Heart right ventricle (tissue), 16 donors: Measurements from ENCODE around the gene KBTBD3. TPM values are rescaled to one million over a fixed set of nuclear protein-coding genes. Genes with fewer than 3 reads are reported as not detected.

Experiments used
- ATAC-seq, 8 donors: fragments of 200-7000 bp; cut with Tn5 transposase; one replicate each; pipeline ENCODE4 v1.9.1; 2020; ENCODE audit warnings: mild to moderate bottlenecking in 8 of 8, moderate library complexity in 8 of 8, moderate number of reproducible peaks in 1 of 8
- DNase-seq, 2 donors: peaks; one replicate each; pipeline ENCODE4 v3.0.0-alpha.2; 2020
- H3K27ac ChIP-seq, 10 donors: fragments of 200-600 bp; sonication (generic) in 2 of 10; one replicate each; pipeline versions ENCODE4 v1.5.0 to v1.8.0; 2020 to 2022; ENCODE audit warnings: mild to moderate bottlenecking in 3 of 10
- H3K27me3 ChIP-seq, 7 donors: fragments of 200-600 bp; one replicate each; pipeline ENCODE4 v1.8.0; 2021 to 2022; ENCODE audit warnings: mild to moderate bottlenecking in 2 of 7
- H3K36me3 ChIP-seq, 9 donors: fragments of 200-600 bp; sonication (generic) in 1 of 9; one replicate each; pipeline versions ENCODE4 v1.5.0 to v1.8.0; 2020 to 2022; ENCODE audit warnings: mild to moderate bottlenecking in 2 of 9
- H3K4me1 ChIP-seq, 9 donors: fragments of 200-600 bp; sonication (generic) in 1 of 9; one replicate each; pipeline versions ENCODE4 v1.5.0 to v1.8.0; 2020 to 2022; ENCODE audit warnings: mild to moderate bottlenecking in 4 of 9
- H3K4me3 ChIP-seq, 10 donors: fragments of 200-600 bp; sonication (generic) in 2 of 10; one replicate each; pipeline versions ENCODE4 v1.5.0 to v1.8.0; 2020 to 2022; ENCODE audit warnings: mild to moderate bottlenecking in 7 of 10, moderate library complexity in 2 of 10
- H3K9me3 ChIP-seq, 11 donors: fragments of 200-600 bp in 10 of 11; sonication (generic) in 2 of 11; one replicate each; pipeline versions ENCODE4 v1.5.0 to v1.8.0; 2013 to 2022; ENCODE audit warnings: mild to moderate bottlenecking in 2 of 11, control low read depth in 1 of 11, moderate library complexity in 1 of 11
- CTCF ChIP-seq, 9 donors: fragments of 200-600 bp; sonication (generic) in 2 of 9; IDR thresholded peaks; one replicate each; pipeline versions ENCODE4 v1.5.0 to v1.8.0; 2021 to 2022; ENCODE audit warnings: antibody characterized with exemption in 9 of 9, mild to moderate bottlenecking in 5 of 9, moderate library complexity in 1 of 9
- WGBS, 2 donors: extraction: QIAGEN DNeasy Blood & Tissue Kit; methylation state at CpG; one replicate each; pipeline ENCODE4 v1.1.7; 2013; ENCODE audit warnings: inconsistent platforms in 1 of 2; 5-methylcytosine and 5-hydroxymethylcytosine counted together
- intact Hi-C, 10 donors: fragments of 100-400 bp; cut with DNase I; formaldehyde crosslinking; loops; one replicate each; pipeline versions ENCODE4 v1.11.1 to v1.14.2; 2022
- polyA plus RNA-seq, 2 donors: library from polyadenylated mRNA; stranded (reverse); fragments of 200-250 nt; gene quantifications; one replicate each; pipeline ENCODE4 v1.2.3, GENCODE V29; 2013
- total RNA-seq, 10 donors: library from RNA; stranded (reverse); fragmentation: NEBNext Ultra II Directional in 3 of 10; extraction: Animal tissue kit (Norgen Biotek cat#: 25700) in 3 of 10; gene quantifications; one replicate each; pipeline versions ENCODE4 v1.2.1 to v1.2.4, GENCODE V29; 2021 to 2023
- donor health status: Arrhythmogenic right ventricular cardiomyopathy.
- donor health status: ischemic (EF 13 %, LVEDD 7.1; RV severe dilation, severe dysfunction).
- donor health status: healthy with polysubstance abuse.
- donor health status: DM: no; HTN: yes; CAD: no.
- donor health status: DM: no; HTN: no; CAD: no.
- donor health status: ischemic (EF 25% LVEDD 6.9; RV normal size, moderate dysfunction).
- donor health status: ischemic (EF 25% LVEDD 5.7; RV mildly dilated, moderate dysfunction).
- donor health status: healthy.
- donor health status: DM: yes; HTN: yes; CAD: no.
- donor health status: Ischemic cardiomyopathy.
- donor health status: ischemic (EF 35%, LVEDD 5.7; RV mildly dilated, moderate dysfunction).
- donor health status: nonischemic (EF 11% LVEDD 7.7; RV severe dilation, severe dysfunction).
- donor health status: DM: yes; HTN: yes; CAD: no.
- donor health status: PGD.
- donor health status: ischemic (EF 29% LVEDD 5.4; RV normal size, mild dysfunction).
- donor health status: nonischemic (EF 23%, LVEDD 6.1; RV moderate dilation, normal function).

The KBTBD3 gene
- total and polyA plus RNA-seq, 12 donors = 4.2 to 13.8 (median 8.7) TPM

- no peak for TF ChIP-seq CTCF (IDR thresholded peaks at IDR 0.05)
- intact Hi-C loops = no loop called here
- DNase-seq = no peak
- no peak overlapping the region for H3K27ac ChIP-seq
- peaks cover 0 to 71% (median 6%) of the 10 kb centered on the region in 9 donors for H3K36me3 ChIP-seq
- H3K9me3 ChIP-seq = no peaks in the 10 kb centered on the region
- H3K4me1 ChIP-seq = peaks cover 0 to 57% (median 45%) of the 10 kb centered on the region in 9 donors
- no peaks in the 10 kb centered on the region for H3K27me3 ChIP-seq
- ATAC-seq = no peak
- no peak overlapping the region for H3K4me3 ChIP-seq
Measured at GRCh38 chr11:106082096-106082495, 4.9 kb upstream of the KBTBD3 start.

- H3K27me3 ChIP-seq = no peaks in the 10 kb centered on the region
- peak within 1 kb of the TSS; percentile 59 to 97 (median 85) for H3K4me3 ChIP-seq
- ATAC-seq (peak; percentile 18 to 61 (median 28)), DNase-seq (peak in 1 of 2 donors; percentile 6)
- peak in 1 of 9 donors; percentile 16 for TF ChIP-seq CTCF (IDR thresholded peaks at IDR 0.05)
- intact Hi-C loops = loop anchor here in 8 of 10 donors (1.0 to 5.0 kb wide), 3 partner anchors 55 to 56 kb away; partner anchors contain the start of gene MSANTD4 (in 8 of the 8)
- H3K4me1 ChIP-seq = peaks cover 0 to 61% (median 55%) of the 10 kb centered on the region in 9 donors
- H3K9me3 ChIP-seq = no peaks in the 10 kb centered on the region
- 1% methylated on average over 55 of the region's 55 CpGs for WGBS, 2 donors
- peak within 1 kb of the TSS; percentile 85 to 99 (median 95) for H3K27ac ChIP-seq
- peaks cover 0 to 41% (median 6%) of the 10 kb centered on the region in 9 donors for H3K36me3 ChIP-seq
Measured at GRCh38 chr11:106077609-106078455, 685 bp upstream of the KBTBD3 start, which contains the start of gene AASDHPPT. Gene AASDHPPT (plus strand): TSS chr11:106077662. CDS start chr11:106077711, 49 bp downstream.

GRCh38 chr11:106076171-106076918, 802 bp downstream of the KBTBD3 start:
- intact Hi-C loops = loop anchor here in 4 of 10 donors (2.0 to 5.0 kb wide), 2 partner anchors 54 kb away; partner anchors contain the start of gene MSANTD4 (in 4 of the 4)
- H3K4me1 ChIP-seq = peaks cover 0 to 49% (median 42%) of the 10 kb centered on the region in 9 donors

More at GRCh38 chr11:106076171-106076918, 802 bp downstream of the KBTBD3 start:
- peak overlapping the region; percentile 51 to 97 (median 84) for H3K4me3 ChIP-seq
- 15 to 18% methylated on average over 19 of the region's 19 CpGs for WGBS, 2 donors
- H3K9me3 ChIP-seq = no peaks in the 10 kb centered on the region
- no peak for TF ChIP-seq CTCF (IDR thresholded peaks at IDR 0.05)
- ATAC-seq (peak in 1 of 8 donors; percentile 0), DNase-seq (no peak)
- no peaks in the 10 kb centered on the region for H3K27me3 ChIP-seq
- H3K36me3 ChIP-seq = peaks cover 0 to 34% (median 6%) of the 10 kb centered on the region in 9 donors
- peak overlapping the region; percentile 85 to 99 (median 95) for H3K27ac ChIP-seq
